NOMO-1 (cell line): ENCODE measurements around the gene JAZF1.
"Not testable (repeated sequence)": the region's sequence is repeated elsewhere in the genome, so short reads cannot be mapped to it uniquely, and the experiment has no call there.

Experiments used
- DNase-seq, 2 experiments: peaks; one replicate each; lab custom pipeline; 2025; ENCODE audit not compliant: unreplicated experiment in 2 of 2; lab: John Stamatoyannopoulos, UW

The JAZF1 gene

GRCh38 chr7:27866828-27867672 lies 313.5 kb downstream of the JAZF1 start:
- no peak for DNase-seq

- DNase-seq = no peak
Measured at GRCh38 chr7:27866256-27866655, 314.3 kb downstream of the JAZF1 start.

DNA sequence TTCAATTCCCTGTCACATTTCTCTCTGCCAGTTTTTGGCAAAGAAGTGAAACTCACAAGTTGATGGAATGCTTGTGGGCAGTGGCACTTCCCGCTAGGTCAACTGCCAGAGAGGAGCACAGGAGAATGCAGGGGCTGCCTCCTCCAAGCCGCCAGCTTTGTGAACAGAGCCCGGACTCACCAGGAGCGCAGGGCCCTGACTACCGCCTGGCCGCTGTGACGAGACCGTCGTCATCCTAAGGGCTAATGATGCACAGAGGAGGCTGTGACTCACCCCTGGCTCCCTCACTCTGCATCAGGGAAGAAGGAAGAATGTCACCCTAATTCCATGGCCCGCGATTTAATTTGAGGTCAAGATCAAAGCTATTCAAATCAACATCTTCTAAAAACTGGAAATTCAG lies 316.7 kb downstream of the JAZF1 start:
- no peak for DNase-seq

GRCh38 chr7:27861747-27862146 lies 318.8 kb downstream of the JAZF1 start:
- no peak for DNase-seq

- no peak for DNase-seq
Measured at GRCh38 chr7:27860800-27861199, 319.8 kb downstream of the JAZF1 start.

DNA sequence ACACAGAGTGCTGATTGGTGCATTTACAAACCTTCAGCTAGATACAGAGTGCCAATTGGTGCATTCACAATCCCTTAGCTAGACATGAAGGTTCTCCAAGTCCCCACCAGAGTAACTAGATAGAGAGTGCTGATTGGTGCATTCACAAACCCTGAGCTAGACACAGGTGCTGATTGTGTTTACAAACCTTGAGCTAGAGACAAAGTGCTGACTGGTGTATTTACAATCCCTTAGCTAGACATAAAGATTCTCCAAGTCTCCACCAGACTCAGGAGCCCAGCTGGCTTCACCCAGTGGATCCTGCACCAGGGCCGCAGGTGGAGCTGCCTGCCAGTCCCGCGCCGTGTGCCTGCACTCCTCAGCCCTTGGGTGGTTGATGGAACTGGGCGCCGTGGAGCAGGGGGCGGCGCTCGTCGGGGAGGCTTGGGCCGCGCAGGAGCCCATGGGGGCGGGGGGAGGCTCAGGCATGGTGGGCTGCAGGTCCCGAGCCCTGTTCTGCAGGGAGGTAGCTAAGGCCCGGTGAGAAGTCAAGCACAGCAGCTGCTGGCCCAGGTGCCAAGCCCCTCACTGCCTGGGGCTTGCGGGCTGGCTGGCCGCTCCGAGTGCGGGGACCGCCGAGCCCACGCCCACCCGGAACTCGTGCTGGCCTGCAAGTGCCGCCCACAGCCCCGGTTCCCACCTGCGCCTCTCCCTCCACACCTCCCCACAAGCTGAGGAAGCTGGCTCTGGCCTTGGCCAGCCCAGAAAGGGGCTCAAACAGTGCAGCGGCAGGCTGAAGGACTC lies 323.7 kb downstream of the JAZF1 start:
- DNase-seq = not testable (repeated sequence)

GRCh38 chr7:27850531-27850930 lies 330.1 kb downstream of the JAZF1 start:
- DNase-seq = no peak

- DNase-seq = no peak
Measured at GRCh38 chr7:27846388-27846787, 334.2 kb downstream of the JAZF1 start.

GRCh38 chr7:27843584-27844305 lies 336.9 kb downstream of the JAZF1 start:
- DNase-seq = no peak

DNA sequence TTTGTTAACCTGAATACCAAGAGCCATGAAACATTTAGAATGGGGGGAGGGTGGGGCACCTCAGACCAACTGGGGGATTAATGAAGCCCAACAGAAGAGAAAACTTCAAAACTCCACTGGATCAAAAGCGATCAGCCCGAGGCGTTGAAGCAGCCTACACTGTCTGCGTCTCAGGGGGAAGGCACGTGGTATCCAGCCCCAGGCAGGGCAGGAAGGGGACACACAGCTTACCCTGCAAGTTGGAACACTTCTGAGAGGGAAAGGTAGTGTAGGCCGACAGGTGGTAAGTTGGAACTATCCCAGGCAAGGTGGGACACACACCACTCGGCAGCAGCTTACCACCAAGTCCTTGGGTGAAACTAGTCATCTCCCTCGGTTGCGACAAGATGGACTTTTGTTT lies 337.7 kb downstream of the JAZF1 start:
- no peak for DNase-seq

- no peak for DNase-seq
Measured at GRCh38 chr7:27842094-27842692, 338.4 kb downstream of the JAZF1 start.

DNA sequence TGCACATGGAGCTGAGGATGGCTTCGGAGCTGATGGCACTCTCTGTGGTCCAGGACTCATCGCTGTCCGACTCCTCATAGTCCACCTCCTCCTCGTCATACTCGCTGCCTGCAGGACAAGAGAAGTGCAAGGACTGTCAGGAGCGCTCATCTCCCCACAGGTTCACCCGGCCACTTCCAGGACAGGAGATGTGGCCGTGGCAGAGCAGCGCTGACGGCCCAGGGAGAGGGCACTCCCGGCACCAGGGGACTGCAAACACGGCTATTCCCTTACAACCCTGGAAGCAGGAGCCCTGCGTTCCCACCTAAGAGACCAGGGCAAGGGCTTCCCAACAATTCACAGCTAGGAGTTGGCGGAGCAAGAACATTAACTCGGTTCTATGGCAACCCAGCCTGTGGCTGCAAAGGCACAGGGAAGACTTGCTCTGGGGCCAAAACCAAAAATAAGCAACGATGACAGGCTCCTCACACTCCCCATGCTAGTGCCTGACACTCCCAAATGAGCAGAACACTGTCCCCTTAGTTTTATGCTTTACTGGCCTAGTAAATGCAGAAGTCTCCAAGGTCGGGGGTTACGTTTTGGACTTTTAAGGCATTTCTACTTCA lies 339.7 kb downstream of the JAZF1 start:
- no peak for DNase-seq

GRCh38 chr7:27840313-27840712 lies 340.3 kb downstream of the JAZF1 start:
- DNase-seq = no peak

DNA sequence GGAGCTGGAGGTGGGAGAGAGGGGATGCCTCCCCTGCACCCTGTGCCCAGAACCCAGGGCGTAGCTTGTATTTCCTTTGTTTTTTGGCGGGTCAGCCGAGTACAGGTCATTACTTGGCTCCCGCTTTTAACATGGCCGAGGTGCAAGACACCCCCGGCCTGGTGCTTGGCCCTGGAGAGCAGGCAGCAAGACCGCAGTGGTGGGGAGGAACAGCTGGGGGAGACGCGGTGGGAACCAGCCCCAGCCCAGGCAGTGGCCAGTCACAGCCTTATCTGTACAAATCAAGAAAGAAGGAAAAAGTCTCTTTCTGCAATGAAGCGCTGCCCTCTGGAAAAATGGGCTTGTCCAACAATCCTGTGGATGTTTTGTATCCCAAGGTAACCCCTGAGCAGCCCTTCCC lies 341.5 kb downstream of the JAZF1 start:
- DNase-seq = no peak

- DNase-seq = no peak
Measured at GRCh38 chr7:27836536-27836935, 344.1 kb downstream of the JAZF1 start.

GRCh38 chr7:27835376-27835775 lies 345.2 kb downstream of the JAZF1 start:
- DNase-seq = no peak

DNA sequence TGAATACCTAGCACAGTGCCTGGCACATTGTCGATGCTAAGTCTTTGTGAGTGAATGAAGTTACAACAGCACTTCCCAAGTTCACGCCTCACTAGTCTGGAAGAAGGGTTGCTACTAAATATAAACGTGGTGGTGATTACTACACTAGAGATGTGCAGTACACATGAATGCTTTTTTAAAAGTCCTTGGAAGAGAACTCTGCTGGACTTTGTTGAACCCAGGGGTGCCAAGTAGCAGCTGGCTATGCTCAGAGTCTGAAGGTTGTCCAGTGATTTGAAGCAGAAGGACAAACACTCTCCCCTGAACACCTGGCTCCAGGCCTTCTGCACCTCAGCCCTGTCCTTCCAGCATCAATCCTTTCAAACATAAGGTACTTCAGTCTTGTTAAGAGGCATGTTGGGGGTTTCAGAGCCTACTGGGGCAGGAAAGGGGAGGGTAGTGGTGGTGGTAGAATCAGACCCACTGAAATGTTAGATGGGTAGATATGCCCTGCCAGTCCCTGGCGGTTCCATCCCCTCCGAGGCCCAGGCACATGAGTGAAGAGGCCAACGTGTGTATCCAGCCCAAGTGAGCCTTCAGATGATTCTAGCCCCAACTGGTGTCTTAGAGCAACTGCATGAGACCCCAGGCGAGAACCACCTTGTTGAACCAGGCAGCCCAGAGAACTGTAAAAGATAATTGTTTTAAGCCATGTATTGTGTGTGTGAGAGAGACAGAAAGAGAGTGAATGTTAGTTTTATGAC lies 346.2 kb downstream of the JAZF1 start:
- no peak for DNase-seq

GRCh38 chr7:27826357-27826756 lies 354.2 kb downstream of the JAZF1 start:
- DNase-seq = no peak

DNA sequence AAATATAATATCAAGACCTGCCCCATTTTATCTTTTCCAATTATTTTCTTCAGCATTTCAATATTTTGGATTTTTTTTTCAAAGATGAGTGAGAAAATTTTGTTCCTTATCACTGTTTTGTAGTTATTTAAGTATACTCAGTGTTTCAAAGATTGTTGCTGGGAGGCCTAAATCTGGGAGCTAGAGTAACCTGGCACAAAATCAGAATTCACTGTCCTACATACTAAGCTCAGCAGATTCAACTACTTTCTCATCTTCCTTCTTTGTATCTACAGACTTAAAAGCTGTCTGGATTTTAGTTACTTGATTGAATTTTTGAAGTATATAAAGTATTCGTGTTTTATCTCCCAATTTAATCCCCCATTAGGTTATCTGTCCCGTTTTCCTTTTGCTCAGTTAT lies 354.7 kb downstream of the JAZF1 start:
- DNase-seq = no peak

- DNase-seq = no peak
Measured at GRCh38 chr7:27822245-27822644, 358.4 kb downstream of the JAZF1 start.
